SU-DHL-6 (cell line): ENCODE data around the gene UBAC1.

Experiments used
- CTCF ChIP-seq: fragments of 200-600 bp; sonication (generic); IDR thresholded peaks from one replicate; pipeline ENCODE4 v1.5.1; 2017; ENCODE audit warnings: antibody characterized with exemption, mild to moderate bottlenecking, low read length, moderate library complexity; ENCODE audit not compliant: insufficient read depth, poor library complexity, severe bottlenecking
- EZH2phosphoT487 ChIP-seq: fragments of 200-600 bp; sonication (generic), shearing (Covaris generic); conservative IDR thresholded peaks from 2 replicates; pipeline ENCODE4 v1.6.1; 2018; ENCODE audit warnings: mild to moderate bottlenecking, antibody characterized with exemption, low read length, moderate library complexity, mixed read lengths

- TF ChIP-seq CTCF, result no peak
- TF ChIP-seq EZH2phosphoT487, result no peak
These were observed 6.9 kb upstream of the UBAC1 start for GRCh38 chr9:135968083-135968476.
